Measurements from ENCODE around the gene ZNF638. TPM values are rescaled to one million over a fixed set of nuclear protein-coding genes. Genes with fewer than 3 reads are reported as not detected.
A peak's percentile ranks its signal among the peaks of the same experiment; 100 is the strongest.

The ZNF638 gene
- total and polyA plus RNA-seq, 9 of the 15 experiments (the other 6 are each of a cell fraction or from before 2014, with no cell fraction given), result 53.3 to 165 (median 98.8) TPM

GRCh38 chr2:71452565-71452964, 121.0 kb downstream of the ZNF638 start (continued):
- TF ChIP-seq, protein P1, sequence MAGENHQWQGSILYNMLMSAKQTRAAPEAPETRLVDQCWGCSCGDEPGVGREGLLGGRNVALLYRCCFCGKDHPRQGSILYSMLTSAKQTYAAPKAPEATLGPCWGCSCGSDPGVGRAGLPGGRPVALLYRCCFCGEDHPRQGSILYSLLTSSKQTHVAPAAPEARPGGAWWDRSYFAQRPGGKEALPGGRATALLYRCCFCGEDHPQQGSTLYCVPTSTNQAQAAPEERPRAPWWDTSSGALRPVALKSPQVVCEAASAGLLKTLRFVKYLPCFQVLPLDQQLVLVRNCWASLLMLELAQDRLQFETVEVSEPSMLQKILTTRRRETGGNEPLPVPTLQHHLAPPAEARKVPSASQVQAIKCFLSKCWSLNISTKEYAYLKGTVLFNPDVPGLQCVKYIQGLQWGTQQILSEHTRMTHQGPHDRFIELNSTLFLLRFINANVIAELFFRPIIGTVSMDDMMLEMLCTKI (IDR thresholded peaks at IDR 0.05; ENCODE audit: partially characterized antibody), result no peak
- TF ChIP-seq, protein P2, sequence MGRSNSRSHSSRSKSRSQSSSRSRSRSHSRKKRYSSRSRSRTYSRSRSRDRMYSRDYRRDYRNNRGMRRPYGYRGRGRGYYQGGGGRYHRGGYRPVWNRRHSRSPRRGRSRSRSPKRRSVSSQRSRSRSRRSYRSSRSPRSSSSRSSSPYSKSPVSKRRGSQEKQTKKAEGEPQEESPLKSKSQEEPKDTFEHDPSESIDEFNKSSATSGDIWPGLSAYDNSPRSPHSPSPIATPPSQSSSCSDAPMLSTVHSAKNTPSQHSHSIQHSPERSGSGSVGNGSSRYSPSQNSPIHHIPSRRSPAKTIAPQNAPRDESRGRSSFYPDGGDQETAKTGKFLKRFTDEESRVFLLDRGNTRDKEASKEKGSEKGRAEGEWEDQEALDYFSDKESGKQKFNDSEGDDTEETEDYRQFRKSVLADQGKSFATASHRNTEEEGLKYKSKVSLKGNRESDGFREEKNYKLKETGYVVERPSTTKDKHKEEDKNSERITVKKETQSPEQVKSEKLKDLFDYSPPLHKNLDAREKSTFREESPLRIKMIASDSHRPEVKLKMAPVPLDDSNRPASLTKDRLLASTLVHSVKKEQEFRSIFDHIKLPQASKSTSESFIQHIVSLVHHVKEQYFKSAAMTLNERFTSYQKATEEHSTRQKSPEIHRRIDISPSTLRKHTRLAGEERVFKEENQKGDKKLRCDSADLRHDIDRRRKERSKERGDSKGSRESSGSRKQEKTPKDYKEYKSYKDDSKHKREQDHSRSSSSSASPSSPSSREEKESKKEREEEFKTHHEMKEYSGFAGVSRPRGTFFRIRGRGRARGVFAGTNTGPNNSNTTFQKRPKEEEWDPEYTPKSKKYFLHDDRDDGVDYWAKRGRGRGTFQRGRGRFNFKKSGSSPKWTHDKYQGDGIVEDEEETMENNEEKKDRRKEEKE (IDR thresholded peaks at IDR 0.05; ENCODE audit: borderline replicate concordance in 1 of 2, control insufficient read depth in 1 of 2, low read depth in 2 of 2, low read length in 1 of 2), result no peak
- no peak for TF ChIP-seq TEAD1 (CRISPR knock-in tag; IDR thresholded peaks at IDR 0.05)
- no peak for TF ChIP-seq ZNF699 (CRISPR knock-in tag; IDR thresholded peaks at IDR 0.05; ENCODE audit: insufficient replicate concordance)
- no peak for TF ChIP-seq TBP (optimal IDR thresholded peaks at IDR 0.05; ENCODE audit: low read depth, low read length)
- TF ChIP-seq ZNF551 (CRISPR knock-in tag; IDR thresholded peaks at IDR 0.05), result no peak
- TF ChIP-seq ZBTB33 (CRISPR knock-in tag; IDR thresholded peaks at IDR 0.05), result no peak
- TF ChIP-seq CBX3 (IDR thresholded peaks at IDR 0.05; ENCODE audit: borderline replicate concordance in 1 of 2, low read length in 2 of 2), result no peak
- no peak for TF ChIP-seq RBM25 (IDR thresholded peaks at IDR 0.05; ENCODE audit: low read depth, low read length, severe bottlenecking)
- TF ChIP-seq MECOM (CRISPR knock-in tag; IDR thresholded peaks at IDR 0.05), result no peak
- no peak for TF ChIP-seq ZNF57 (CRISPR knock-in tag; IDR thresholded peaks at IDR 0.05)
- no peak for TF ChIP-seq CCAR2 (IDR thresholded peaks at IDR 0.05; ENCODE audit: low read depth, low read length)
- TF ChIP-seq, protein P3, sequence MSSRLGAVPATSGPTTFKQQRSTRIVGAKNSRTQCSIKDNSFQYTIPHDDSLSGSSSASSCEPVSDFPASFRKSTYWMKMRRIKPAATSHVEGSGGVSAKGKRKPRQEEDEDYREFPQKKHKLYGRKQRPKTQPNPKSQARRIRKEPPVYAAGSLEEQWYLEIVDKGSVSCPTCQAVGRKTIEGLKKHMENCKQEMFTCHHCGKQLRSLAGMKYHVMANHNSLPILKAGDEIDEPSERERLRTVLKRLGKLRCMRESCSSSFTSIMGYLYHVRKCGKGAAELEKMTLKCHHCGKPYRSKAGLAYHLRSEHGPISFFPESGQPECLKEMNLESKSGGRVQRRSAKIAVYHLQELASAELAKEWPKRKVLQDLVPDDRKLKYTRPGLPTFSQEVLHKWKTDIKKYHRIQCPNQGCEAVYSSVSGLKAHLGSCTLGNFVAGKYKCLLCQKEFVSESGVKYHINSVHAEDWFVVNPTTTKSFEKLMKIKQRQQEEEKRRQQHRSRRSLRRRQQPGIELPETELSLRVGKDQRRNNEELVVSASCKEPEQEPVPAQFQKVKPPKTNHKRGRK (tag; IDR thresholded peaks at IDR 0.05), result no peak
- no peak for TF ChIP-seq ELF2 (CRISPR knock-in tag; IDR thresholded peaks at IDR 0.05)
- TF ChIP-seq ELF4 (CRISPR knock-in tag; IDR thresholded peaks at IDR 0.05), result no peak
- TF ChIP-seq ZNF384 (IDR thresholded peaks at IDR 0.05; ENCODE audit: low read depth, low read length), result peak; percentile 67; the same call in 1 of the 2 replicates
- no peak for TF ChIP-seq KAT7 (CRISPR knock-in tag; IDR thresholded peaks at IDR 0.05; ENCODE audit: borderline replicate concordance)
- TF ChIP-seq CREBBP (IDR thresholded peaks at IDR 0.05; ENCODE audit: low read depth, low read length), result no peak
- TF ChIP-seq FOXA3 (CRISPR knock-in tag; conservative IDR thresholded peaks at IDR 0.05 in 1 of 2, IDR thresholded peaks at IDR 0.05 in 1 of 2), result no peak
- TF ChIP-seq ZBTB17 (CRISPR knock-in tag; IDR thresholded peaks at IDR 0.05), result no peak
- no peak for TF ChIP-seq SUPT5H (IDR thresholded peaks at IDR 0.05)
- TF ChIP-seq EHMT2 (IDR thresholded peaks at IDR 0.05), result 0 out of 2 replicates have a peak, but pooled peaks have one; percentile 35

Measured in K562 (cell line).